GM12878 (cell line): ENCODE measurements around the gene PCDHGC4.
A peak's percentile ranks its signal among the peaks of the same experiment; 100 is the strongest.

ENCODE experiments used
- CREB1 ChIP-seq: IDR thresholded peaks from 2 replicates; pipeline ENCODE4 v1.6.1; 2012; ENCODE audit warnings: low read depth, mild to moderate bottlenecking, inconsistent platforms
- GABPA ChIP-seq: IDR thresholded peaks from 2 replicates; pipeline ENCODE4 v1.6.1; 2014; ENCODE audit warnings: antibody characterized with exemption, low read depth, mild to moderate bottlenecking, inconsistent platforms
- POLR2A ChIP-seq: IDR thresholded peaks from 2 replicates; pipeline ENCODE4 v1.6.1; 2011; ENCODE audit warnings: low read depth, mild to moderate bottlenecking, low read length
- SMC3 ChIP-seq: IDR thresholded peaks from 2 replicates; pipeline ENCODE4 v1.6.1; 2011; ENCODE audit warnings: low read length, improper control_type of control experiment, borderline replicate concordance
- SP1 ChIP-seq: IDR thresholded peaks from one replicate; pipeline ENCODE4 v1.6.1; 2011; ENCODE audit warnings: low read depth, low read length
- TF ChIP-seq, protein P1 (sequence below), 3 experiments: IDR thresholded peaks in 2 of 3; conservative IDR thresholded peaks in 1 of 3; 2 replicates each; pipeline ENCODE4 v1.5.1; 2011; ENCODE audit warnings: low read depth in 3 of 3, low read length in 3 of 3, mild to moderate bottlenecking in 3 of 3, control low read depth in 2 of 3, moderate library complexity in 2 of 3, inconsistent platforms in 1 of 3, mixed read lengths in 1 of 3; ENCODE audit not compliant: control insufficient read depth in 2 of 3, insufficient read depth in 1 of 3; ENCODE audit errors: extremely low read depth in 1 of 3
- TF ChIP-seq, protein P2 (sequence below): IDR thresholded peaks from 2 replicates; pipeline ENCODE4 v1.6.1; 2012; ENCODE audit warnings: low read depth, low read length, improper control_type of control experiment
- TF ChIP-seq, protein P3 (sequence below): fragments of 450-650 bp; IDR thresholded peaks from 2 replicates; pipeline ENCODE4 v1.6.1; 2018; ENCODE audit warnings: mild to moderate bottlenecking, low read depth, moderate library complexity; ENCODE audit not compliant: partially characterized antibody

DNA sequence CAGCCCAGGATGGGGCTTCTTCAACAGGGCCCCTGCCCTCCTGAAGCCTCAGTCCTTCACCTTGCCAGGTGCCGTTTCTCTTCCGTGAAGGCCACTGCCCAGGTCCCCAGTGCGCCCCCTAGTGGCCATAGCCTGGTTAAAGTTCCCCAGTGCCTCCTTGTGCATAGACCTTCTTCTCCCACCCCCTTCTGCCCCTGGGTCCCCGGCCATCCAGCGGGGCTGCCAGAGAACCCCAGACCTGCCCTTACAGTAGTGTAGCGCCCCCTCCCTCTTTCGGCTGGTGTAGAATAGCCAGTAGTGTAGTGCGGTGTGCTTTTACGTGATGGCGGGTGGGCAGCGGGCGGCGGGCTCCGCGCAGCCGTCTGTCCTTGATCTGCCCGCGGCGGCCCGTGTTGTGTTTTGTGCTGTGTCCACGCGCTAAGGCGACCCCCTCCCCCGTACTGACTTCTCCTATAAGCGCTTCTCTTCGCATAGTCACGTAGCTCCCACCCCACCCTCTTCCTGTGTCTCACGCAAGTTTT lies 27.6 kb downstream of the PCDHGC4 start:
- TF ChIP-seq, protein P1, sequence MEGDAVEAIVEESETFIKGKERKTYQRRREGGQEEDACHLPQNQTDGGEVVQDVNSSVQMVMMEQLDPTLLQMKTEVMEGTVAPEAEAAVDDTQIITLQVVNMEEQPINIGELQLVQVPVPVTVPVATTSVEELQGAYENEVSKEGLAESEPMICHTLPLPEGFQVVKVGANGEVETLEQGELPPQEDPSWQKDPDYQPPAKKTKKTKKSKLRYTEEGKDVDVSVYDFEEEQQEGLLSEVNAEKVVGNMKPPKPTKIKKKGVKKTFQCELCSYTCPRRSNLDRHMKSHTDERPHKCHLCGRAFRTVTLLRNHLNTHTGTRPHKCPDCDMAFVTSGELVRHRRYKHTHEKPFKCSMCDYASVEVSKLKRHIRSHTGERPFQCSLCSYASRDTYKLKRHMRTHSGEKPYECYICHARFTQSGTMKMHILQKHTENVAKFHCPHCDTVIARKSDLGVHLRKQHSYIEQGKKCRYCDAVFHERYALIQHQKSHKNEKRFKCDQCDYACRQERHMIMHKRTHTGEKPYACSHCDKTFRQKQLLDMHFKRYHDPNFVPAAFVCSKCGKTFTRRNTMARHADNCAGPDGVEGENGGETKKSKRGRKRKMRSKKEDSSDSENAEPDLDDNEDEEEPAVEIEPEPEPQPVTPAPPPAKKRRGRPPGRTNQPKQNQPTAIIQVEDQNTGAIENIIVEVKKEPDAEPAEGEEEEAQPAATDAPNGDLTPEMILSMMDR (IDR thresholded peaks at IDR 0.05 in 2 of 3, conservative IDR thresholded peaks at IDR 0.05 in 1 of 3; ENCODE audit: control insufficient read depth in 2 of 3, extremely low read depth in 1 of 3, insufficient read depth in 1 of 3, low read depth in 3 of 3, low read length in 3 of 3), result peak; percentile 81 to 94 (median 89)
- TF ChIP-seq GABPA, result no peak
- peak; percentile 4 for TF ChIP-seq SP1
- TF ChIP-seq, protein P2, sequence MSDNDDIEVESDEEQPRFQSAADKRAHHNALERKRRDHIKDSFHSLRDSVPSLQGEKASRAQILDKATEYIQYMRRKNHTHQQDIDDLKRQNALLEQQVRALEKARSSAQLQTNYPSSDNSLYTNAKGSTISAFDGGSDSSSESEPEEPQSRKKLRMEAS, result no peak
- TF ChIP-seq, protein P3, sequence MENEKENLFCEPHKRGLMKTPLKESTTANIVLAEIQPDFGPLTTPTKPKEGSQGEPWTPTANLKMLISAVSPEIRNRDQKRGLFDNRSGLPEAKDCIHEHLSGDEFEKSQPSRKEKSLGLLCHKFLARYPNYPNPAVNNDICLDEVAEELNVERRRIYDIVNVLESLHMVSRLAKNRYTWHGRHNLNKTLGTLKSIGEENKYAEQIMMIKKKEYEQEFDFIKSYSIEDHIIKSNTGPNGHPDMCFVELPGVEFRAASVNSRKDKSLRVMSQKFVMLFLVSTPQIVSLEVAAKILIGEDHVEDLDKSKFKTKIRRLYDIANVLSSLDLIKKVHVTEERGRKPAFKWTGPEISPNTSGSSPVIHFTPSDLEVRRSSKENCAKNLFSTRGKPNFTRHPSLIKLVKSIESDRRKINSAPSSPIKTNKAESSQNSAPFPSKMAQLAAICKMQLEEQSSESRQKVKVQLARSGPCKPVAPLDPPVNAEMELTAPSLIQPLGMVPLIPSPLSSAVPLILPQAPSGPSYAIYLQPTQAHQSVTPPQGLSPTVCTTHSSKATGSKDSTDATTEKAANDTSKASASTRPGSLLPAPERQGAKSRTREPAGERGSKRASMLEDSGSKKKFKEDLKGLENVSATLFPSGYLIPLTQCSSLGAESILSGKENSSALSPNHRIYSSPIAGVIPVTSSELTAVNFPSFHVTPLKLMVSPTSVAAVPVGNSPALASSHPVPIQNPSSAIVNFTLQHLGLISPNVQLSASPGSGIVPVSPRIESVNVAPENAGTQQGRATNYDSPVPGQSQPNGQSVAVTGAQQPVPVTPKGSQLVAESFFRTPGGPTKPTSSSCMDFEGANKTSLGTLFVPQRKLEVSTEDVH, result no peak
- no peak for TF ChIP-seq CREB1
- TF ChIP-seq SMC3, result peak; percentile 56; the same call in 1 of the 2 replicates
- TF ChIP-seq POLR2A, result no peak; the same call in 1 of the 2 replicates
